SW 1271 (cell line): ENCODE measurements around the gene MLIP.
"Not testable (repeated sequence)": the region's sequence is repeated elsewhere in the genome, so short reads cannot be mapped to it uniquely, and the experiment has no call there.

Experiments
- DNase-seq, 2 experiments: peaks; one replicate each; lab custom pipeline; 2025; lab: John Stamatoyannopoulos, UW

Gene MLIP

GRCh38 chr6:54217018-54217417, 105.8 kb downstream of the MLIP start:
- DNase-seq, result no peak

GRCh38 chr6:54222217-54222616, 111.0 kb downstream of the MLIP start:
- DNase-seq, result no peak

- no peak for DNase-seq
Measured at GRCh38 chr6:54232703-54233102, 121.5 kb downstream of the MLIP start.

GRCh38 chr6:54234539-54234938, 123.3 kb downstream of the MLIP start:
- no peak for DNase-seq

GRCh38 chr6:54236984-54237383, 125.7 kb downstream of the MLIP start:
- no peak for DNase-seq

- no peak for DNase-seq
Measured at GRCh38 chr6:54238396-54238795, 127.2 kb downstream of the MLIP start.

- no peak for DNase-seq
Measured at GRCh38 chr6:54243699-54244098, 132.5 kb downstream of the MLIP start.

GRCh38 chr6:54244430-54244829, 133.2 kb downstream of the MLIP start:
- DNase-seq, result peak in 1 of 2 experiments; percentile 30

GRCh38 chr6:54245265-54245664, 134.0 kb downstream of the MLIP start:
- no peak for DNase-seq

GRCh38 chr6:54248319-54248718, 137.1 kb downstream of the MLIP start:
- DNase-seq, result no peak

GRCh38 chr6:54248994-54249393, 137.8 kb downstream of the MLIP start:
- no peak for DNase-seq

- not testable (repeated sequence) for DNase-seq
Measured at GRCh38 chr6:54249812-54250211, 138.6 kb downstream of the MLIP start.

GRCh38 chr6:54252496-54252895, 141.3 kb downstream of the MLIP start:
- no peak for DNase-seq

GRCh38 chr6:54252916-54253315, 141.7 kb downstream of the MLIP start:
- DNase-seq, result no peak

- no peak for DNase-seq
Measured at GRCh38 chr6:54254886-54255285, 143.6 kb downstream of the MLIP start.

- DNase-seq, result no peak
Measured at GRCh38 chr6:54255886-54256285, 144.6 kb downstream of the MLIP start.

- DNase-seq, result no peak
Measured at GRCh38 chr6:54260025-54260424, 148.8 kb downstream of the MLIP start.

GRCh38 chr6:54262499-54262898, 151.3 kb downstream of the MLIP start:
- no peak for DNase-seq

- DNase-seq, result no peak
Measured at GRCh38 chr6:54262971-54263370, 151.7 kb downstream of the MLIP start.

GRCh38 chr6:54264581-54265272, 153.5 kb downstream of the MLIP start:
- no peak for DNase-seq

GRCh38 chr6:54266400-54266923, 155.2 kb downstream of the MLIP start:
- no peak for DNase-seq

GRCh38 chr6:54267798-54268197, 156.6 kb downstream of the MLIP start:
- peak in 1 of 2 experiments; percentile 33 for DNase-seq

GRCh38 chr6:54273214-54273820, 162.1 kb downstream of the MLIP start:
- no peak for DNase-seq

GRCh38 chr6:54274383-54274782, 163.1 kb downstream of the MLIP start:
- DNase-seq, result no peak
